Activated CD4-positive, alpha-beta T cell treated with anti-CD3 and anti-CD28 coated beads for 1 hour (primary cell): ENCODE results near the gene SLC34A3.

Experiments used
- DNase-seq: peaks from one replicate; pipeline ENCODE4 v3.0.0-alpha.2; 2020

SLC34A3 gene

DNA sequence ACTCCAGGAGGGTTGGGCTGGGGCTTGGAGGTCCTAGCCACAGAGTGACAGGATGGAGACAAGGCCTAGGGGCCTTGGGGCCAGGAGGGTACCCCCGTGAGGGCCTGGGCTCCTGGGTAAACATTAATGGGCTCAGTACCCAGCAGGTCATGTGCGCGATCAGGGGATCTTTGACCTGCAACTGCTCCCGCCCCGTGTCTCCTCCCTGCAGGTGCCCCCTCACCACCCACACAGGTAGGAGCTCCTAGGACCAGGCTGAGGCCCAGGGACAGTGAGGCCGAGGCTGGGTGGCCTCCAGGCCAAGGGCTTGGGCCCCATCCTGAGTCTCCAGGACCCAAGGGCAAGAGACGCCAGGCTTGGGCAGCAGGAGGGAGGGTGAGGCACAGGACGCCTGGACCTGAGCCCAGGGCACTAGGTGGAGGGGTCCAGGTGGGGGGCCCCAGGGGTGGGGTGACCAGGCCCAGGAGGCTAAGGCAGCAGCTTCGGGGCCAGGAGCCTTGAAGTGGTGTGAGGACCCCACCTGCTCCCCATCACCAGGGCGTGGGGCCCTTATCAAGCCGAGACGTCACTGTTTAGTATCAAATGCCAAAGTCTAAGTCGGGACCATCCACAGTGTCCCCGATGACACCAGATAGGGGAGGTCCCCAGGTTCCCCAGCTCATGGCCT lies at the start of gene SLC34A3:
Gene SLC34A3 (plus strand): TSS at position 197 of the 667 bp plus-strand sequence. CDS start 802 bp downstream, outside the sequence.
- DNase-seq, result no peak

DNA sequence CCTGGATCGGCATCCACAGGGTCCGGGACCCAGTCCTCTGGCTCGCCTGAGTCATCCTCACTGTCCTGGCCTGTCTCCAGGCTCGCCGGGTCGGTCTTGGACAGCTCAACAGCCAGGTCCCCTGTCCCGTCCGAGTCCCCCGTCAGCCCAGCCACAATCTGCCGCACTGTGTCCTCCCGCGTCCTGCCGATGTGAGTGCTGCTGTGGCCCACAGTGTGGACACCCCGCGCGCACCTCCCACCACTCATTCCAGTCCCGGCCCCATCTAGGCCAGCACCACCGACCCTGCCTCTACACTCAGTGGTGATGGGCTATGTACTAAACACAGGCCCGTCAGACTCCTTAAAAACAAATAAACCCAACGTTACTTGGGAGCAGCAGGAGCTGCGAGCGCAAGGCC lies 49.0 kb upstream of the SLC34A3 start:
- DNase-seq, result no peak

GRCh38 chr9:137182836-137183235 lies 47.9 kb upstream of the SLC34A3 start:
- no peak for DNase-seq

DNA sequence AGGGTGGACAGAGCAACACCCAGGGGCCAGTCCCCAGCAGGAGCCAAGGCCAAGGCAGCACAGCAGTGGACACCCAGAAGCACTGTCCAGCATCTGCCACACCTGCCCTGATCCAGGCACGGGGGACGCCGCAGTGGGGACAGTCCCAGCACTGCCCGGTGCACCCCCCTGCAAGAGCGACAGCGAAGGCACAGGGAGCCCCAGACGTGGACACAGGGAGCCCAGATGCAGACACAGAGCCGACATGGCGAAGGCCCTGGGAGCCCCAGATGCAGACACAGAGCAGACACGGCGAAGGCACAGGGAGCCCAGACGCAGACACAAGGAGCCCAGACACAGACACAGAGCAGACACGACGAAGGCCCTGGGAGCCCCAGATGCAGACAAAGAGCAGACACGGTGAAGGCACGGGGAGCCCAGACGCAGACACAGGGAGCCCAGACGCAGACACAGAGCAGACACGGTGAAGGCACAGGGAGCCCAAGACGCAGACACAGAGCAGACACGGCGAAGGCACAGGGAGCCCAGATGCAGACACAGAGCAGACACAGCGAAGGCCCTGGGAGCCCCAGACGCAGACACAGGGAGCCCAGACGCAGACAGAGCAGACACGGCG lies 46.6 kb upstream of the SLC34A3 start:
- DNase-seq, result no peak

- no peak for DNase-seq
Observed at GRCh38 chr9:137184881-137185660, 45.6 kb upstream of the SLC34A3 start.

GRCh38 chr9:137185921-137186320 lies 44.8 kb upstream of the SLC34A3 start:
- no peak for DNase-seq

- DNase-seq, result no peak
Observed at GRCh38 chr9:137186385-137186784, 44.3 kb upstream of the SLC34A3 start.

DNA sequence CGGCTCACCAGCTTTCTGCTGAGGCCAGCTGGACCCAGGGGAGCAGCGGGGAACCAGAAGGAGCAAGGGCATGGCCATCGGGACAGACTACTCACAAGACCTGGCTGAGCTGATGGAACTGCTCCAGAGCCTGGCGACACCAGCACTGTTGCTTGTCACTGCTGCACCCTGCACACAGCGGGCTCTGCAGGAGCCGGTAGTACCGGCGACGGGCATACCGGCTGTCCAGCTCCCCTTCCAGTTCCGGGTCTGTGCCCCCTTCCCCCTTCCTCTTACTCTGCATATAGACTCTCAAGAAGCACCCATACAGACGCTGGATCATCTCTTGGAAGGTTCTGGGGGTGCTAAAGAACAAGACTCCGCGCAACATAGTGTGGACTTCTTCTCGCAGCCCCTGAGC lies 43.3 kb upstream of the SLC34A3 start:
- DNase-seq, result no peak

DNA sequence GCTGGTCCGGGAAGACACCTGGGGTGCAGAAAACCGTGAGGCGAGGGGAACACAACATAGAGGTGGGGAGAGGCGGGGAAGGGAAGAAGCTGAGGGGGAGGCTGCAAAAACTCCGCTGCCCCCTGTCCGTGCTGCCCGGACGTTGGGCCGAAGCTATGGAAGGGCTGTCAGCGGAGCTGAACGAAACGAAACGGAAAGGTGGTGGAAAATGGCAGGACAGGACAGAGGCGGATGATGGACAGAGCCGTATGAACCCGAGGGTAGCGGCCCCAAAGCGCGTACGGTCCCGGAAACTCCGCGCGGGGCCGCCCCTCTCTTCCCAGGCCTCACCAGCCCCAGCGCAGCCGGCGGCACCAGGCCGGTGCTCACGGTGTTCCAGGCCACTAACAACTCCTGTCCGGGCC lies 42.6 kb upstream of the SLC34A3 start:
- DNase-seq, result no peak

GRCh38 chr9:137188490-137189296 lies 42.0 kb upstream of the SLC34A3 start, which contains the start of the genes ANAPC2 and SSNA1:
Gene ANAPC2 (minus strand): TSS chr9:137188560. CDS start chr9:137188532, 28 bp downstream.
Gene SSNA1 (plus strand): TSS chr9:137188676. CDS start chr9:137188727, 51 bp downstream.
- peak; percentile 92 for DNase-seq

GRCh38 chr9:137189297-137190295 lies 41.1 kb upstream of the SLC34A3 start:
- DNase-seq, result no peak

- DNase-seq, result no peak
Observed at GRCh38 chr9:137190315-137190856, 40.3 kb upstream of the SLC34A3 start.

DNA sequence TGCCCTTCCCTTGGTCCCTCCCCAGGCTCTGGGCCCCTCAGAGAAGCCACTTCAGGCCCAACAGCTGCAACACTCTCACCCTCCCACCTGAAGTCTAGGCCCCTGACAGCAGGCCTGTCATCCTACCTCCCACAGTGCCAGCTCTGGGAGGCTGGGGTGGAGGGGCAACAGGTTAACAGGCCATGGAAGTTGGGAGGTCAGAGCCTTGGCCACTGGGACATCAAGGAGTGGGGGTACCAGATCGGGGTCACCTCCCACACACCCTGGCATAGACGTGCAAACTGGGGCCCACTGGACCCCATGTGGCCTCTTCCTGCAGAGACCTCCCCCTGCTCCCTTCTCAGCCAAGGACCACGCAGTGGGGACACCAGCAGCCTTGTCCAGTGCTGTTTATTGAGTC lies 39.5 kb upstream of the SLC34A3 start:
- no peak for DNase-seq

DNA sequence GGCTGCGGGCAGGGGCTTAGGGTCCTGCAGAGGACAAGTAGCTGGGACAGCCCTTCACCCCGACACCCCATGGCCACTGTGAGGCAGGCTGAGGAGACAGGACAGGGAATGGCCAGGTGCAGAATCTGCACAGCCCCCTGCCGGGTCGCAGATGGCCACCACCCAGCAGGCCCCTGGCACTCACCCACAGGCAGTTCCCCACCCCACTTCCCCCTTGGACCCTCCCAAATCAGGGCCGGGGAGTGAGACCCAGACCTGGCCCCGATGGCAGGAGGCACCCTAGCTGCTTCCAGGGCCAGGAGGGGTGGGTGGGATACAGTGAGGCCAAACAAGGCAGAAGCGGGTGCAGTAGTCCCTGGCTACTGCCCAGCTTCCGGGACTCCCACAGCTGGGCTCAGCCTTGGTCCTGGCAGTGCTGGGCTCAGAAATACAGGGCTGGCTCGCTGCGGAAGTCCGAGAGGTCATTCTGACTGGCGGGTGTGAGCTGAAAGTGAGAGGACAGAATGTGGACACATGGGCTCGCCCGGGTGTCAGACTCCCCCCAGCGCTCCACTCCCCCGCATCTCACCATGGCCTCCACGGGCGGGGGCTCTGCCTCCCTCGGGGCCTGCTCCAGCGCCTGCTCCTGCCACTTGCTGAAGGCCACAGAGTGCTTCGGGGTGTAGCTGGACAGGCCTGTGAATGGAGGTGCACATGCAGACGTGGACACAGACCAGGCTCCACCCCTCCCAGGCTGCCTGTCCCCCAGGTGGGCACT lies 38.8 kb upstream of the SLC34A3 start:
- DNase-seq, result no peak

DNA sequence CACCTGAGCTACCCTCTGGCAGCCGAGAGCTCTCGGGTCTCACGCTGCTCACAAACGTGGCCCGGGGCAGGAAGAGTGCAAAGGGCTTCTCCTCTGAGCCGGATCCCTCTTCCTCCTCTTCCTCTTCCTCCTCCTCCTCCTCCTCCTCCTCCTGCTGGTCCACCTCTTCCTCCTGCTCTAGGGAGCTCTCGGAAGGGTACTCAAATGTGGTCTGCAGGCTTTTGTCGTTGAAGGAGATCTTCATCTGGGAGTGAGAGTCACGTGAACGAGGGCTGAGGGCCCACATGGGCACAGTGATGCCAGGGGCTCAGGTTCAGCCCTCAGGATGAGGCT lies 38.3 kb upstream of the SLC34A3 start:
- no peak for DNase-seq

DNA sequence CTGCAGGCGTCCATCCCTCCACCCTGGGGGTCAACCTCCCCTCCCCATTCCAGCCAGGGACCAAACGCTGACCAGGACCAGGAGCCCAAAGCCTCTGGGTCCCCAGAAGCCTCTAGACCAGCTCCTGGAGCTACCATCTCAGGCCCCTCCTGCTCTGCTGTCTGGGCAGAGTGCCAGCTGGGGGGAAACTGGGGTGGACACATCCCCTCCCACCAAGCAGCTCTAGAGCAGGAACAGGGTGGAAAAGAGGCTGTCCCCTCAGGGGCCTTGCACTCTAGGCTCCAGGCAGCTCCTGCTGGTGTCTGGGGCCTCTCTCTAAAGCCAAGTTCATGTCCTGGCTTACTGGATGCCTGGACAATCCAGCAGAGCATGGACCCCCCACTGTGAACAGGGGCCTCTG lies 37.8 kb upstream of the SLC34A3 start:
- no peak for DNase-seq

GRCh38 chr9:137193771-137194170 lies 36.9 kb upstream of the SLC34A3 start:
- no peak for DNase-seq

GRCh38 chr9:137194388-137194787 lies 36.3 kb upstream of the SLC34A3 start:
- DNase-seq, result no peak

DNA sequence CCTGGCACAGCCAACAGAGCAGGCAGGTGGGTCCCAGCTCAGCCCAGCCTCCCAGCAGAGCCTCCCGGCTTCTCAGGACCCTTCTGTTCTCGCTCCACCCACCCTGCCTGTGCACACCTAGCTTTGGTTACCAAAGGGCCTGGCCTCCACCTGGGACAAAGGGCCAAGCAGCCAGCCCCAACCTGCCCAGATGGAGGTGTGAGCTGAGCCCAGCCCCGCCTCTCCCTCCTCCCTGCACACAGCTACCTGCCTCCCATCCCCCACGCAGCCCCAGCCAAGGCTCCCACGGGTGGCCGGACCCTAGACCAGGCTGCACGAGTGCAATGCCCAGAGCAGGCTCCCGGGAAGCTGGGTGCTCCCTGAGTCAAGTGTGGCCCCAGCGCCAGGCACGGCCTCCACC lies 35.8 kb upstream of the SLC34A3 start:
- DNase-seq, result no peak

GRCh38 chr9:137195525-137196220 lies 35.0 kb upstream of the SLC34A3 start:
- DNase-seq, result no peak
